ENCODE results near the gene SV2A.

DNA sequence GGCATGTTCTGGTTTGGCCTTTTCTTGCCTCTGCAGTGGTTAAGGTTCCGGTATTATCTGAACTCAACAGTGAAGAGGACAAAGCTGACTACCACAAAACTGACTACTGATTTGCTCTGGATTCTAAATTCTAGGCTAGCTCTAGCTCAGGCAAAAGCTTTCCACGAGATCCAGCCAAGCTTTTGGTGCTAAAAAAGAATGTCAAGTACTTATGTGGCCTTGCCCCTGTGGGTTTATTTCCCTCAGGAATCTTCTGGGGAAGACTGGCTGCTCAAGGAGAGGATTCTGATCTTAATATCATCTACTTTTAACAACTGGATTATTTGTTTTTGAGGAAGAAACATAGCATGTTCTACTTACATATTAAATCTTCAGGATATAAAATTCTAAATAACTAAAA is 45.1 kb upstream of the SV2A start:
- no peak for TF ChIP-seq CTCF (IDR thresholded peaks at IDR 0.05)
- TF ChIP-seq POLR2A (IDR thresholded peaks at IDR 0.05): no peak
